Naive B cell (primary cell): ENCODE data around the gene RXRA. TPM values are rescaled to one million over a fixed set of nuclear protein-coding genes. Genes with fewer than 3 reads are reported as not detected.
A peak's percentile ranks its signal among the peaks of the same experiment; 100 is the strongest.

ENCODE experiments used
- ATAC-seq, 2 donors: fragments of 150-1000 bp; cut with Tn5 transposase; 2 replicates each; pipeline ENCODE4 v1.10.0; 2021; ENCODE audit warnings: low read depth in 2 of 2, mild to moderate bottlenecking in 2 of 2, moderate library complexity in 2 of 2
- DNase-seq: peaks from one replicate; pipeline ENCODE4 v3.0.0; 2022
- H3K27ac Mint-ChIP-seq, 6 donors: one replicate each; pipeline ENCODE4 v1.8.0; 2020 to 2022; ENCODE audit warnings: mild to moderate bottlenecking in 6 of 6, mixed read lengths in 6 of 6, moderate library complexity in 5 of 6, inconsistent platforms in 2 of 6
- H3K27me3 Mint-ChIP-seq, 3 donors: one replicate each; pipeline ENCODE4 v1.8.0; 2021 to 2022; ENCODE audit warnings: mixed read lengths in 3 of 3, mild to moderate bottlenecking in 1 of 3
- H3K36me3 Mint-ChIP-seq, 2 donors: one replicate each; pipeline ENCODE4 v1.8.0; 2020 to 2022; ENCODE audit warnings: mixed read lengths in 2 of 2, inconsistent platforms in 1 of 2, mild to moderate bottlenecking in 1 of 2
- H3K4me1 Mint-ChIP-seq, 3 donors: one replicate each; pipeline ENCODE4 v1.8.0; 2020 to 2022; ENCODE audit warnings: mixed read lengths in 3 of 3, inconsistent platforms in 1 of 3, mild to moderate bottlenecking in 1 of 3, moderate library complexity in 1 of 3
- H3K4me3 Mint-ChIP-seq, 8 donors: one replicate each; pipeline ENCODE4 v1.8.0; 2020 to 2022; ENCODE audit warnings: mild to moderate bottlenecking in 8 of 8, mixed read lengths in 8 of 8, moderate library complexity in 8 of 8, inconsistent platforms in 2 of 8
- H3K9me3 Mint-ChIP-seq, 7 donors: one replicate each; pipeline ENCODE4 v1.8.0; 2020 to 2022; ENCODE audit warnings: mixed read lengths in 7 of 7, mild to moderate bottlenecking in 5 of 7, inconsistent platforms in 2 of 7, moderate library complexity in 1 of 7
- polyA plus RNA-seq, 6 donors: library from polyadenylated mRNA; unstranded; fragments of 300-500 nt; fragmentation: Illumina TruSeq; gene quantifications; one replicate each; pipeline ENCODE4 v1.2.3, GENCODE V29; 2021; ENCODE audit warnings: low read depth in 6 of 6

The RXRA gene
- polyA plus RNA-seq, 6 donors from 2014 or later = 0.31 to 0.76 (median 0.50) TPM; not detected in 1

GRCh38 chr9:134433909-134434882 lies 107.9 kb downstream of the RXRA start:
- H3K9me3 Mint-ChIP-seq = no peaks in the 10 kb centered on the region
- ATAC-seq (no peak), DNase-seq (no peak)
- no peaks in the 10 kb centered on the region for H3K36me3 Mint-ChIP-seq
- H3K4me1 Mint-ChIP-seq = peaks cover 0 to 2% (median 0%) of the 10 kb centered on the region in 3 donors
- H3K27ac Mint-ChIP-seq = no peak overlapping the region
- no peaks in the 10 kb centered on the region for H3K27me3 Mint-ChIP-seq
- no peak overlapping the region for H3K4me3 Mint-ChIP-seq

DNA sequence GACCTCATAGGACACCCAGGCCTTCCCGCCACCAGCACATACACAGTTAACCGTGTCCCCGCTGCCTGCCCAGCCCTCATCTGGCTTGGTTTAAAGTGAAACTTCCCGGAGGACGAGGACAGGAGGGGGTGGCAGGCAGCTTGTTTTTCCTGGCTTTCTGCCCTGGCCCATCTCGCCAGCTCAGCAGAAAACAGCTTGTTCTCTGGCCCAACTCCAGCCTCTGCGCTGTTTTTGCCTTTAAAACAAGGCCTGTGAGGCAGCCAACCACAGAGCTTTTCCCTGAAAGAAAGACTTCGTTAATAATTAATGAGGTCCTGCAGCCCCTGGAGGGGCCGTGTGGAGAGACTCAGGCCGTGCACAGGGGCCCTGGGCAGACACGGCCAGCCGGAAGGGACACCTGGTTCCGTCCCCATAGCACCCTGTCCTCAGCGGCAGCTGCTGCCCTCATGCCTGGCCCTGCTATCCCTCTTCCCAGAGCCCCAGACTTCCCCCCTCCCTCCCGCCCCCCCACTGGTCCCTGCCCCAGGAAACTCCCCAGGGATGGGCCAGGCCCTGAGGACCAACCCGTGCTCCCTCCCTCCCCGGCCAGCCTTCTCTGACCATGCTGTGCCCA lies 108.7 kb downstream of the RXRA start:
- Mint-ChIP-seq H3K4me1 (peaks cover 0 to 2% (median under 1%) of the 10 kb centered on the region in 3 donors), H3K27ac (no peak overlapping the region), H3K27me3 (peaks cover under 1 to 4% (median 4%) of the 10 kb centered on the region in 3 donors), H3K4me3 (no peak overlapping the region), H3K9me3 (no peaks in the 10 kb centered on the region), H3K36me3 (no peaks in the 10 kb centered on the region)
- DNase-seq = no peak
- ATAC-seq = no peak

DNA sequence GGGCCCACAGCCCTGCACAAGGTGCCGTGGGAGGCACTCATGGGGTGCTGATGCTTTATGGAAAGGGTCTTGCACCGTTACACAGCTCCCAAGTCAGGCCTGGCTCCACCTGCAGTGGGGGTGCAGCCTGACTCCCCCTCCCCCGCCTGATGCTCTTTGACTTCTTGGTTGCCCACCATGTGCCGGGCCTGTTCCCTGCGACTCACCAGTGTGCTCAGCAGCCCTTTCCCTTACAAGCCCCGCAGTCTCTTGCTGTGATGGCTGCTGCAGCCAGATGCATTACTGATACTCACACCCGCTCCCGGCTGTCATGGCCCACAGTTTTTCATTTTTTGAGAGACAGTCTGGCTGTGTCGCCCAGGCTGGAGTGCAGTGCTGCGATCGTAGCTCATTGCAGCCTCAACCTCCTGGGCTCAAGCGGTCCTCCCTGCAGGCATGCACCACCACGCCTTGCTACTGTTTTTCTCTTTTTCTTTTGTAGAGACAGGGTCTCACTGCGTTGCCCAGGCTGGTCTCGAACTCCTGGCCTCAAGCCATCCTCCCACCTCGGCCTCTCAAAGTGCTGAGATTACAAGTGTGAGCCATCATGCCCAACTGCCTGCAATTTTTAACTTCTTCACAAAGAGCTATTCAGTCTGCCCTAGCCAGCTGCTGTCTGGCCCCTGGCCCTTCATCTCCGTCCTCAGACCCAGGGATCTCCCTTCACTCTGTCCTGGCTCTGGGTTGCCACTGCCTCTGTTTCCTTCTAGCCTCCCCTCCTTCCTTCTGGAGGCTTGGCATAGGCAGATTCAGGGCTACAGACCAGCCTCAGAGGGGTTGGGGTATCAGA lies 109.5 kb downstream of the RXRA start:
- Mint-ChIP-seq H3K36me3 (no peaks in the 10 kb centered on the region), H3K4me3 (no peak overlapping the region), H3K9me3 (no peaks in the 10 kb centered on the region), H3K27ac (no peak overlapping the region), H3K4me1 (peaks cover 4 to 5% (median 4%) of the 10 kb centered on the region in 3 donors), H3K27me3 (peaks cover 8 to 11% (median 9%) of the 10 kb centered on the region in 3 donors)
- no peak for DNase-seq
- ATAC-seq = no peak

DNA sequence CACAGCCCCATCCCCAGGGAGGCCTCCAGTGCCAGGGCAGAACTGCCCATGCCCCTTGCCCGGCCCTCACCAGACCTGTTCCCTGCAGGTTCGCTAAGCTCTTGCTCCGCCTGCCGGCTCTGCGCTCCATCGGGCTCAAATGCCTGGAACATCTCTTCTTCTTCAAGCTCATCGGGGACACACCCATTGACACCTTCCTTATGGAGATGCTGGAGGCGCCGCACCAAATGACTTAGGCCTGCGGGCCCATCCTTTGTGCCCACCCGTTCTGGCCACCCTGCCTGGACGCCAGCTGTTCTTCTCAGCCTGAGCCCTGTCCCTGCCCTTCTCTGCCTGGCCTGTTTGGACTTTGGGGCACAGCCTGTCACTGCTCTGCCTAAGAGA lies 110.1 kb downstream of the RXRA start:
- H3K27ac Mint-ChIP-seq = no peak overlapping the region
- no peaks in the 10 kb centered on the region for H3K9me3 Mint-ChIP-seq
- no peak for ATAC-seq
- peaks cover 4 to 6% (median 5%) of the 10 kb centered on the region in 3 donors for H3K4me1 Mint-ChIP-seq
- no peak for DNase-seq
- H3K36me3 Mint-ChIP-seq = no peaks in the 10 kb centered on the region
- H3K4me3 Mint-ChIP-seq = peak overlapping the region in 1 of 8 donors; percentile 36
- H3K27me3 Mint-ChIP-seq = peaks cover 12 to 17% (median 14%) of the 10 kb centered on the region in 3 donors

GRCh38 chr9:134436911-134437310 lies 110.7 kb downstream of the RXRA start:
- DNase-seq (no peak), ATAC-seq (no peak)
- Mint-ChIP-seq H3K27ac (no peak overlapping the region), H3K9me3 (no peaks in the 10 kb centered on the region), H3K4me3 (peak overlapping the region in 1 of 8 donors; percentile 36), H3K36me3 (no peaks in the 10 kb centered on the region), H3K27me3 (peaks cover 15 to 23% (median 19%) of the 10 kb centered on the region in 3 donors), H3K4me1 (peaks cover 4 to 8% (median 7%) of the 10 kb centered on the region in 3 donors)

DNA sequence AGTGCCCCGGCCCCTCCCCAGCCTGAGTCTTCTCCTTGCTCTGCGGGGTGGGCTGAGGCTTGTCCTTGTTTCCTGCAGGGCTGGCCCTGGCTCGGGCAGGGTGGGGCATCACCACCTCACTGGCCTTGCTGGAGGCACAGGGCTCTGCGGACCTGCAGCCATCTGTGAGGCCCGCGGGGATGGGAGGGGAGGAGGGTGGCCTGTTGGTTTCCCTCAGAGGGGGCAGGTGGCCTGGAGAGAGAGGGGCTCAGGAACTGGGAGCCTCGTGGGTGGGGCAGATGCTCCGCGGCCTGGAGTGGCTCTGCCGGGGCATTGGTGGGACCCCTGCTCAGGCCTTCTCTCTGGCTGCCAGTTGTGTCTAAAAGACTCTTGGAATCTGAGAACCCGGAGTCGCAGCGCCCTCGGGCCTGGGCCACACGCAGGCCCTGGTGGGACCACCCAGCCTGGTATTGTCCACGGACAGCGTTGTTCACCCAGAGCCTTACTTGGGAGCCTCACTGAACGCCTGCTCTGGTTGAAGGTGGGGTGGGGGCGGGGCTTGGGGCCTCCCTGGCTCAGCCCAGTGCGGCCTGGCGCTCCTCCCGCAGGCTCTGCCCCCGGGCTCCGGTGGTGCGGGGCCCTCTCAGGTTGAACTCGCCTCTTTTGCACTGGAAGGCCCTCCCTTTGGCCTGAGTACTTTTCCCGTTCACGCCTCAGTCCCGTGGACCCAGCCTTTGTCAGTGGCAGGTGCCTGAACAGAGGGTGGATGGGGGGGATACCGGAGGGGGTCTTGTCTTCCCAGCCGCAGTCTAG lies 111.3 kb downstream of the RXRA start:
- Mint-ChIP-seq H3K27ac (no peak overlapping the region), H3K4me3 (no peak overlapping the region), H3K36me3 (no peaks in the 10 kb centered on the region), H3K4me1 (peaks cover 4 to 11% (median 8%) of the 10 kb centered on the region in 3 donors), H3K9me3 (no peaks in the 10 kb centered on the region), H3K27me3 (peaks cover 15 to 26% (median 23%) of the 10 kb centered on the region in 3 donors)
- DNase-seq (no peak), ATAC-seq (no peak)

GRCh38 chr9:134438195-134438788 lies 112.0 kb downstream of the RXRA start:
- H3K4me1 Mint-ChIP-seq = peaks cover 11 to 18% (median 12%) of the 10 kb centered on the region in 3 donors
- H3K27me3 Mint-ChIP-seq = peaks cover 15 to 26% (median 23%) of the 10 kb centered on the region in 3 donors
- DNase-seq (no peak), ATAC-seq (no peak)
- no peak overlapping the region for H3K27ac Mint-ChIP-seq
- H3K4me3 Mint-ChIP-seq = no peak overlapping the region
- H3K36me3 Mint-ChIP-seq = no peaks in the 10 kb centered on the region
- H3K9me3 Mint-ChIP-seq = no peaks in the 10 kb centered on the region

DNA sequence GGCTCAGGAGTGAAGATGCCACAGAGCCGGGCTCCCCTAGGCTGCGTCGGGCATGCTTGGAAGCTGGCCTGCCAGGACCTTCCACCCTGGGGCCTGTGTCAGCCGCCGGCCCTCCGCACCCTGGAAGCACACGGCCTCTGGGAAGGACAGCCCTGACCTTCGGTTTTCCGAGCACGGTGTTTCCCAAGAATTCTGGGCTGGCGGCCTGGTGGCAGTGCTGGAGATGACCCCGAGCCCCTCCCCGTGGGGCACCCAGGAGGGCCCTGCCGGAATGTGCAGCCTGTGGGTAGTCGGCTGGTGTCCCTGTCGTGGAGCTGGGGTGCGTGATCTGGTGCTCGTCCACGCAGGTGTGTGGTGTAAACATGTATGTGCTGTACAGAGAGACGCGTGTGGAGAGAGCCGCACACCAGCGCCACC lies 113.1 kb downstream of the RXRA start:
- Mint-ChIP-seq H3K27me3 (peaks cover 15 to 26% (median 23%) of the 10 kb centered on the region in 3 donors), H3K4me1 (peaks cover 19 to 25% (median 19%) of the 10 kb centered on the region in 3 donors), H3K9me3 (no peaks in the 10 kb centered on the region), H3K36me3 (no peaks in the 10 kb centered on the region), H3K4me3 (no peak overlapping the region), H3K27ac (no peak overlapping the region)
- no peak for ATAC-seq
- DNase-seq = no peak

DNA sequence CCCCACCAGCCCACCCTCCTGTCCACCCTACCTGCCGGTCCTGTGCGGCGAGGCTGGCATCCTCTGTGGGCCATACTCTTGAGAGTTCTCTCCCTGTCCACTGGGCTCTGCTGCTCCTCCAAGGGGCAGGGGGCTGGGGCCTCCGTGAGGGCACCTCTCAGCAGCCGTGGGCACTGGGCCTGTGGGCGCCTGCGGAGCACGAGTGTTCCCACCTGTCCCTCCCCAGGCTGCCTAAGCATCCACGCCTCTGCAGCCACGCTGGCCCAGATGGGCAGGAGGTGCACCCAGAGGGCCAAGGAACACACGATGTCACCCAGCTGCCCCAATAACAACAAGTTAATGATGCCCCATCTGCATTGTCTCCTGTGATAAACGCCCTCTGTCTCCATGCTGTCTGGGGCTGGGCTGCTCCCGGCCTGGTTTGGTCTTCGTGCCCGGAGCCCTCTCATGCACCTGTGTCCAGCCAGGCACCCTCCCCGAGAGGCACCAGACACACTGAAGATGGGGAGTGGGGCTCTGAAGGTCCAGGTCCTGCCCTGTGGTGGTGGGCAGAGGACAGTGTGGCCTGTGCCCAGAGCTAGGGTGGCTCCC lies 114.5 kb downstream of the RXRA start:
- ATAC-seq = no peak
- Mint-ChIP-seq H3K4me1 (peaks cover 19 to 29% (median 19%) of the 10 kb centered on the region in 3 donors), H3K9me3 (no peaks in the 10 kb centered on the region), H3K4me3 (no peak overlapping the region), H3K27ac (no peak overlapping the region), H3K27me3 (peaks cover 15 to 26% (median 23%) of the 10 kb centered on the region in 3 donors), H3K36me3 (no peaks in the 10 kb centered on the region)
- DNase-seq = no peak

GRCh38 chr9:134441227-134442084 lies 115.2 kb downstream of the RXRA start:
- H3K27me3 Mint-ChIP-seq = peaks cover 15 to 26% (median 23%) of the 10 kb centered on the region in 3 donors
- peaks cover 19 to 29% (median 19%) of the 10 kb centered on the region in 3 donors for H3K4me1 Mint-ChIP-seq
- DNase-seq (no peak), ATAC-seq (no peak)
- H3K27ac Mint-ChIP-seq = peak overlapping the region in 1 of 6 donors; percentile 62
- H3K36me3 Mint-ChIP-seq = no peaks in the 10 kb centered on the region
- H3K9me3 Mint-ChIP-seq = no peaks in the 10 kb centered on the region
- H3K4me3 Mint-ChIP-seq = peak overlapping the region in 1 of 8 donors; percentile 35

- no peak for DNase-seq
- Mint-ChIP-seq H3K27me3 (peaks cover 15 to 26% (median 23%) of the 10 kb centered on the region in 3 donors), H3K9me3 (no peaks in the 10 kb centered on the region), H3K4me1 (peaks cover 19 to 29% (median 19%) of the 10 kb centered on the region in 3 donors), H3K4me3 (no peak overlapping the region), H3K27ac (peak overlapping the region in 1 of 6 donors; percentile 12), H3K36me3 (no peaks in the 10 kb centered on the region)
- ATAC-seq = no peak
These were observed 115.8 kb downstream of the RXRA start for GRCh38 chr9:134442085-134442474.
